ENCODE measurements around the gene LPO.

- TF ChIP-seq OSR1 (CRISPR knock-in tag; IDR thresholded peaks at IDR 0.05) (no peak), PATZ1 (CRISPR knock-in tag; IDR thresholded peaks at IDR 0.05; ENCODE audit: borderline replicate concordance) (no peak), ARNTL (CRISPR knock-in tag; IDR thresholded peaks at IDR 0.05; ENCODE audit: borderline replicate concordance, low read depth) (no peak), ZNF70 (CRISPR knock-in tag; IDR thresholded peaks at IDR 0.05) (no peak), BACH2 (CRISPR knock-in tag; IDR thresholded peaks at IDR 0.05; ENCODE audit: borderline replicate concordance) (no peak), ZFP3 (CRISPR knock-in tag; IDR thresholded peaks at IDR 0.05) (no peak), RARB (CRISPR knock-in tag; IDR thresholded peaks at IDR 0.05) (no peak)
Observed at GRCh38 chr17:58238147-58238634, at the start of gene LPO.
